GM19438 (cell line): ENCODE measurements around the gene NGRN.
A peak's percentile ranks its signal among the peaks of the same experiment; 100 is the strongest.

ENCODE experiments used
- ATAC-seq: cut with Tn5 transposase; IDR thresholded peaks from one replicate; pipeline ENCODE4 v1.9.1; 2021; ENCODE audit warnings: low read depth; ENCODE audit not compliant: unreplicated experiment

The NGRN gene

DNA sequence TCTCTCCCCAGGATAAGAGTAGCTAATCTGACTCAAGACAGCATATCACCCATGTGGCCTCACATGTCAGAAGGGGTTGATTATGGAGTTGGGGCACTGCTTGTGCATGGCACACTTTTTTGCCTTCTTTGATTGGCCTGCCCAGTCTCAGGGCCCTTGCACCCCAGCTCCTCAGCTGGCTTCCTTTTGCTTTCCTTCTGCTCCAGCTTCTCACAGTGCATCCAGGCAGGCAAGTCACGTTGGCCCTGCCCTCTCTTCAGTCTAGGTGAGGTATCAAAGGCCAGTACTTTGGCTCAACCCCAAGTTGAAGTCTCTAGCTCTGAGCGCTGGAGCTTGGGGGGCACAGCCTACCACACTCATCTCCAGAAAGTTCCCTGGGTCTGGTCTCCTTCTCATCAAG is 42.2 kb downstream of the NGRN start:
- no peak for ATAC-seq

DNA sequence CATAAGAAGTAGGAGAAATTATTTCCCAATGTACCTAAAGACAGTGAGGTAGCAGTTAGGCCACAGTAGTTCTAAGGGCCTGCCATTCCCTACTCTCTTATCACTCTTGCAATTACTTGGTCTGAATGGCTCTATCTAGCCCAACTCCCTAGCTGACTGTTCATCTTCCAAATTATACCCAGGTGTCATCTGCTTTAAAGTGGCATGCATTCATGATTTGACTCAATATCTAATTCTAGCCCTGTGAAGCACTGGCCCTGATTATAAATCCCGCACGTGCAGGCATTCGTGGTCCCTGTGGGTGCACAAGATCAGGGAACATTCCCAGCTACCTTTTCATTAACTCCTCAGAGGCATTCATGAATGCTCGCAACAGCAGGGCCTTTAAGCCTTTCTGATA is 43.5 kb downstream of the NGRN start:
- no peak for ATAC-seq

DNA sequence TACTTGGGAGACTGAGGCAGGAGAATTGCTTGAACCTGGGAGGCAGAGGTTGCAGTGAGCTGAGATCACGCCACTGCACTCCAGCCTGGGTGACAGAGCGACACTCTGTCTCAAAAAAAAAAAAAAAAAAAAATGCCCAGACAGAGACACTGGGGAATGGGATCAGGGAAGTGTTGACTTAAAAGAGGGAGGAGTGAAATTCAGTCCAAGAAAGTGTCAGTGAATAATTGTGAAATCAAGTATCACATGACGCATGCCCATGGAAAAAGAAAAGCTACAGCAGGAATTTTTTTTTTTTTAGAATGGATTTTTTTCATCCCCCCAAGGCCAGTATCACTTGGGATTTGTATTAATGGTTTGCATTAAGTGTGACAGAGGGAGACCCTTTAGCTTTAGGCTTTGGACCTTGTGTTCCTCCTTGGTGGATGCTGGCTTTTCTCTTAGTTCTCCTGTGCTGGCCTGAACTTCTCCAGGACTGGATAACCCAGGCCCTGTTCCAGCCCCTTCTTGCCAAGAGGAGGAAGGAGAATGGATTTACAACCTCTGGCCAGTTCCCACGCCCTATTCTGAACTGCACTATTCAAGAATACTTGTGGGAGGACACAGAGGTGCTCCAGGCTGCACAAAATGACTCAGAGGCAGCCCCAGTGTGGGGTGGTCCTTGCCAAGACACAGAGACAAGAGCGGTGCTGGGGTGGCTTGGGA is 50.0 kb downstream of the NGRN start:
- ATAC-seq: no peak

DNA sequence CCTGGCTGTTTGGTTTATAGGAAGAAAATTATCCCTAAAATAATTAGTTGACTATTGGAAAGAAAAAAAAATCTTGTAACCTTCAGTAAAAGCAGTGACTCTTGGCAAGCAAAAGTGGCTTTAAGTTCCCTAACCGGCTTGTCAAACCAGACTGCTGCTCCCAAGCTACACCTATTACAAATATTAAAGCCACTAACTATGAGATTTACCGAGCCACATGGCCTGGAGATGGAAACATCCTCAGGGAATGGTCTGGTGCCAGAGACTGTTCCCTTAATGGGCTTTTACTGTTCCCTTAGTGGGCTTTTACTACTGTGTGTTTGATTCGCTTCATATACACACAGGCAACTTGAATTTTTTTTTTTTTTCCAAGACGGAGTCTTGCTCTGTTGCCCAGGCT is 50.7 kb downstream of the NGRN start:
- ATAC-seq: no peak

DNA sequence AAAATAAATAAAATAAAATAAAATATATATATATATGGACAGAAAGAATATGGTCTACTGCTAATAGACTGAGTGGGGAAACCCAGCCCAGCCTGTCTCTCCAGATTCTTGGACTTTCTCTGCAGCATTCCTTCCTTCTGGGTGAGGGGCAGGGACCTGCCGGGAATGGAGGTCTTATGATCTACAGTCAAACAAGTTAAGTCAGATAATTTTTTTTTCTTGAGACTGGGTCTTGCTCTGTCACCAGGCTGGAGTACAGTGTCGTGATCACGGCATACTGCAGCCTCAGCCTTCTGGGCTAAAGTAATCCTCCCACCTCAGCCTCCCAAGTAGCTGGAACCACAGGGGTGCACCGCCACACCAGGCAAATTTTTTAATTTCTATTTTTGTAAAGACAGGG is 53.1 kb downstream of the NGRN start:
- ATAC-seq: no peak

DNA sequence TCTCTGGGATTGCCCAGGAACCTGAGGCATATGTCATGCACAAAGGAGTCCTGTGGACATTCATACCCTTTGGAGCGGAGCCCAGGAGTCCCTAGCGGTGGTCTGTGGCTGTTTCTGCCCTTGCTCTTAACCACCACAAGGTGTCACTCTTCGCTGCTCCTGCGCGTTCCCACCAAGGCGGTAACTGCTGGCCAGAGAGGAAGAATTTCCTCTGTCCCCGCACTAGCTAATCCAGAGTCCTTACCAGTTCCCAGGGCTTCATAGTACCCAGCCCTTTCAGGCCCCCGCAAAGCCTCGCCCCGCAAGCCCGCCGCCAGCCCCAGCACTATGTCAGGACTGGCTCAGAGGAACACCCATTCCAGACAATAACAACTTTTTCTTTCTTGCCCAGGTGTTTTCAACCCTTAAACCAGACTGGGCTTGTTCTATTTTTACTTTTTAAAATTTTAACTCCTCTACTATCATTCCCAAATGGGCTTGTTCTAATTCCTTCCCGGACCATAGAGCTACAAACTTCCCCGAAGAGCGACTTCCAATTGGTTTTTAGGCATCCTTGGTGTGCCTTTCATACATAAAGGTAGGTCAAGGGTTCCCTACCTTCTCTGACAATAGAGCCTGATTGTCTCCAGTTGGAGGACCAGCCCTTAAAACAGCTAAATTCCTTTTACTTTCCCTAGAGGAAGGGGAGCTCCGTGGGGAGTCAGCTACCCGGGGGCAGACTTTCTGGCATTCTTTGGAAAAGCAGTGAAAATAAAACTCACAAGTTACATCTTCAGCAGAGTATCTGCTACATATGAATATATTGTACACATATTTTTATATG is 54.8 kb downstream of the NGRN start:
- ATAC-seq: peak; percentile 74

DNA sequence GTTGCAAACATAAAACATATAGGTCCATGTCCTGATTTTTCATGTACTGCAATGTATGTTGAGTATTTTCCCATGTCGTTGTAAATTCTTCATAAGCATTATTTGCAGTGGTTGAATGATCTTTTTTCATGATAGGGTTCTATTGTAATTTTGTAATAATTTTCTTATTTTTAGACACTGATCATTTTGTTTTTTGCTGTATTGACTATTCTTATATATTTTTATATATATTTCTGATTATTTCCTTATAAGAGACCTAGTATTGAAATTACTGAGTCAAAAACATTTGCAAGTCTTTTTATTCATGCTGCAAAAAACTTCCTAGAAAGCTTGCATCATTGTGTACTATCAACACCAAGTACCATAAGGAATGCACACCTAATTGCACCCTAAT is 55.4 kb downstream of the NGRN start:
- no peak for ATAC-seq
